ENCODE data around the gene PAX6. TPM values are rescaled to one million over a fixed set of nuclear protein-coding genes. Genes with fewer than 3 reads are reported as not detected.

The PAX6 gene
- total RNA-seq, 1 donor from 2014 or later = 0.10 TPM

GRCh38 chr11:31798057-31798553 is 13.0 kb downstream of the PAX6 start:
- DNase-seq = no peak

DNA sequence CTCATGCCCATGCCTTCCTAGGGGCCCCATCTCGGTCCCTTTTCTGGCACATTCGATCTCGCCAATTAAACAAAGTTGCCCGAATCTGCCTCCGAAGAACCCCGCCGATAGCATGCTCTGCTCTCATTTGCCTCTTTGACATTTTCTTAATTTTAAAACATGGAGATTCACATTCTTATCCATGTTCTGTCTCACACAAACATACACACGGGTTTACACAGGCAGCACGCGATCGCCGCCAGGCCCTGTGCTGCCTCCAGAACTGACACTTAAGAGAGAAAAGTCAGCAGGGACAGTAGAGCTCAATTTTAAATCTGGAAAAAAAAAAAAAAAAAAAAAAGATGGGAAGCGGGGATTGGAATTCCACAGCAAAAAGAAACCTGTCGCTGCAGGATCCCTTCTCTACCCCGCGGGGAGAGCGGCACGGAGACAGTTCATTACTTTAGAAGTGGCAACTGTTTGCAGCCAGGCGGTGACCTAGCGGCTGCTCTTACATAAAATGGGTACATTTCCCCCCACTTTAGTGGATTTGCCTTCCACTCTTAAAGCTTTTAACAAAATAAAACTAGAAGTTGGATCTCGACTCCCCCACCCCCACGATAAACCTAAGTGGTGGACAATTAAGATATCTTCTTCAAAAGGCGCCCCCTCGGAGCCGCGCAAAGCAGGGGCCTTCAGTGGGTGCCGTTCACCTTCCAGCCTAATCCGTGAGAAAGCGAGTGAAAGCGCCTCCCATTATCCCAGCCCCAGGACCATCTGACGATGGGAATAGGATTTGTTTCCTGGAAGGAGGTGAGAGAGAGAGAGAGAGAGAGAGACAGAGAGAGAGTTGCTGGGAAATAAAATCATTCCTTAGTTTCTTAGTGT is 13.7 kb downstream of the PAX6 start:
- no peak for DNase-seq

DNA sequence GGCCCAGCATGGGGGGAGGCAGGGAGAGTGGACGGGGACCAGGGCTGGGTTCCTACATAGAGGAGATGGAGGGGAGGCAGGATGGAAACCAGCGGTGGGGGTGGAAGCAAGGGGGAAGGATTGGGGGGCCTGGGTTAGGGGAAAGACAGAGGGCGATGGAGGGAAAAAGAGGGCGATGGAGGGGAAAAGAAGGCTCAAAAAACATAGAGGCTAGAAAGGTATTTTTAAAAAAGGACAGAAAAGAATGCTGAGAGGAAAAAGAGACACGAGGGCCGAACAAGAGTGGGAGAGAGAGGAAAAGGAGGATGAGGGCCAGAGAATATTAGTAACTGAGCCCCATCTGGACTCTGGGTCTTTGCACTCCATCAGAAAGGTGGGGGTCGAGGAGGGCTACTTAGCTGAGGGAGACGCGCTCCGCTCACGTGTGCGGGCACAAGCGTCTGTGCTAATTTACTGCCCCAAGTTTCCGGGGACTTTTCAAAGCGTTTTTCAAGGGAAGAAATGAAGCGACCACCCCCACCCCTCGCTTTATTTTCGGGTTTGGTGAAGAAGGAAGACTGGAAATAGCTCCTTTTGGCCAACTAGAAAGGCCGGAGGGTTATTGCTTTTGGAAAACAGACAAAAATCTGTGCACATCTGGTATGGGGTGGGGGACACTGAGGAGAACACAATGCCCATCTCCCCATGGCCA is 14.5 kb downstream of the PAX6 start:
- no peak for DNase-seq

GRCh38 chr11:31795706-31796498 is 15.2 kb downstream of the PAX6 start:
- DNase-seq = no peak

- no peak for DNase-seq
Measured at GRCh38 chr11:31794548-31794947, 16.6 kb downstream of the PAX6 start.

DNA sequence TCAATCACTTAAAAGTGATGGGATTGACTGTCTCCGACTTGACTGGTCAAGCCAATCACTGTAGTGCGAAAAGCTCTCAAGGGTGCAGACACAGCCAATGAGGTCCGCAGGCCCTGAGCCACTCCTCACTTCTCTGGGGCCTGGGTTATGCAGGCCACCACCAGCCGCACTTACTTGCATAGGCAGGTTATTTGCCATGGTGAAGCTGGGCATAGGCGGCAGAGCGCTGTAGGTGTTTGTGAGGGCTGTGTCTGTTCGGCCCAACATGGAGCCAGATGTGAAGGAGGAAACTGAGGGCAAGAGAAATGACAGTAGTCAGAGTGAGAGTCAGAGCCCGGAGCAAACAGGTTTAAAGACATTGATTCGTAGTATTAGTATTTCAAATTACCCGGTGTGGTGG is 17.9 kb downstream of the PAX6 start:
- DNase-seq = no peak

DNA sequence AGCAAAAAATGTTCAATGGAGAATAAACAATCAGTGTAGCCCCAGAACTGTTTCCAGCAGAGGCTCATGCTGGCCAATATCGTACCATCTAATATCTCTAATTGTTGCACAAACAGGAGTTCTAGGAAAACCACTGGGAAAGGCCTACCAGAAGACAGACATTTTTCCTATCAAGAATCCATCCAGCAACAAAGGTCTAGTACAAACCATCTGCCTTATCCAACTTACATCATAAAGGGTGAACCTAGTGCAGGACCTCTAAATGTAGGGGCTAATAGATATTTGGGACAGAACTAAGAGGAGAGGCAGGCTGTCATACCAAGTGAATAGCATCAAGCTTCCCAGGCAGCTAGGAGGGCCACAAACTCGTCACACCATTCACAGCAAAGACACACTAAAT is 18.7 kb downstream of the PAX6 start:
- no peak for DNase-seq

DNA sequence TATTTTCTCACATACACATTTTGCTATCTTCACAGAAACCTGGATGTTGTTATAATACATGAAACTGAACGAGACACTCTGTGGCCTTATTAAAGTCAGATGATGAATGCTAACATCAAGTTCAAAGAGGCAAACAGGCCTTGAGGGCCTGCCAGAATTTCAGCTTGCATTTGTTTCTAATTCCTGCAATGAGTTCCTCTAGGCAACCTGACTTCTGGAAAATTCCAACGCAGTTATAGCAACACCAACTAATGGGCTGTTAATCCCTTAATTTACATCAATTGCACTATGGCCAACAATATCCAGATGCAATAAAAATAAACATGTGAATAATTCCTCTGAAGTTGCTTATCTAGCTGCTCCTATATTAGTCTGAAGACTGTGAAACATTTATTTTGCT is 19.1 kb downstream of the PAX6 start:
- no peak for DNase-seq

DNA sequence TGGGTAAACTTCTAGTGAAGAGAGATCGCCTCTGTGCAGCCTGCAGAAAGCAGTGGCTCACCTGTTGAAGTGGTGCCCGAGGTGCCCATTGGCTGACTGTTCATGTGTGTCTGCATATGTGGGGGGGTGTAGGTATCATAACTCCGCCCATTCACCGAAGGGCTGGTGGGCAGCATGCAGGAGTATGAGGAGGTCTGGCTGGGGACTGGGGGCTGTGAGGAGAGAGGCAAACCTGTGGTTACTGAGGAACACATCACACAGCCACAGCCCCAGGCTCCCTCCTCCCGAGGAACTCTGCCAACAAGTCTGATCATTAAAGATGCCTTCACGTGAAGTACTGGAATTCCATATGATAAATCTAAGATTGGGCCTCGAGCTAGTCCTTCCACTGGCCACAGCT is 20.5 kb downstream of the PAX6 start:
- no peak for DNase-seq

GRCh38 chr11:31788085-31788484 is 23.0 kb downstream of the PAX6 start:
- DNase-seq = no peak

GRCh38 chr11:31786996-31787685 is 24.0 kb downstream of the PAX6 start:
- DNase-seq = no peak

DNA sequence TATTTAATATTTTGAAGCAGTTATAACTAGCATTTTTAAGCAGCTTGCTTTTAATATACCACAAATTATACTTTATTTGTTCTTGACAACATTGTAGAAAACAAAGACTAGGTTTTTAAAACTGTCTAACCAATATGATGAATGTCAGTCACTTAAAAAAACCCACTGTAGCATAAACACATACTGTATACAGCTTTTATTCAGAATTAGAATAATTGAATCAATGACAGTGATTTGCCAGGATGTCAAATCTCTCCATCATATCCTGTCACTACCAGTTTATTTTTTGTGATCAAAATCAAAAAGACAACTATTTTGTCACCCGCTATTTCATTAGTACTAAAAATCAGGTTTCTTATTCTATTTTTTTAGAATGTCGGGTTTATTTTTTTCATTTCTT is 26.5 kb downstream of the PAX6 start:
- DNase-seq = no peak

DNA sequence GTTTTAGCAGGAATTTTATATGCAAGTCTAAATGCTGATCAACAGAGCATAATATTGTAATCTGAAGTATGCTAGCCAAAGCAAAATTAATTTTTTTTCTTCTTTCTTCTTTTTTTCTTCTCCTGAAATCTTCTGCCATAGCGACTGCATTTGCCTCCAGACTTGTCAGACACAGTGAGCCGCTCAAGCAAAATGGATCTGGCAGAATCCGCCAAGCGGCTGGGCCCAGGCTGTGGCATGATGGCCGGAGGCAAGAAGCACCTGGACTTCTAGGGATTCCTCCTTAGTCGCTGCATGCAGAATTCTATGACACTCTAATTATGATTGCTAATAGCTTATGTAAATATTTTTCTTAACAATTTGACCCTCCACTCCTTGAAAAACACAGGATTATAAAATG is 27.9 kb downstream of the PAX6 start:
- no peak for DNase-seq

- no peak for DNase-seq
Measured at GRCh38 chr11:31782257-31782656, 28.9 kb downstream of the PAX6 start.

DNA sequence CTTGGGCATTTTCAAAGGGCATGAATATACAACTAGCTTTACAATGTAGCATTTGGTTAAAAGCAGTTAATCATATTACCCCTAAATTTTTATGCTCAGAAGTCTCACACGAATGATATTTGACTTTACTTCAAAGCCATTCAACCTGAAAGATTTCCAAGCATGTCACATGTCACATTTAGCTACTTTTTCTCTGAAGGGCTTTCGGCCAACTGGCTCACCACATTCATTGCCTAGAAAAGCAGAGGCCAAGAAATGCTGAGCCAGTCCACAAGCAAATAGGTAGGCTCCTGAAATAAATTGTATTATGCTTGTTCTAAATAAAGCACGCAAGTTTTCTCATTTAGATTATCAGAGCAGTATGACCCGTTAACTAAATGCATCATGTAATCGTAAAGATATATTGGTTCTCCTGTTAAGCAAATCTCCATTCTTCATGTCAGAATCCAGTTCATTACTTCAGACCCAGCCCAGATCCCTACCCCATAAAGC is 30.6 kb downstream of the PAX6 start:
- no peak for DNase-seq

DNA sequence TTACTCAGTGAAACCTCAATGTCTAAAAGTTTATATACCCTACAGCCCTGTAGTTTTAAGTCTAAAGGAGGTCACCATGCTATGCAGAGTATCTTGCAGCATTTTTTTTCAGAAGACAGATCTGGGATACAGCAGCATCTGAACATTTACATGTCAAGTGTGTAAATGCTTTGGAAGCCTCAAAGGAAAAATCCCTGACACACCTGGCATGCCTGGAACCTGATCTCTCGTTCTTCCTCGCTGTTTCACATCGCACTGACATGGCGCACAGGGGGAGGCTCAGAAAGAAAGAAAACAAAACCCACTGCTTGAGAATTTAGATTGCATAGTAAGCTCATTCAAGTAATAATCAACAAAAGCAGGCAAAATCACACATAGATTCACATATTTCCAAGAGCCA is 31.0 kb downstream of the PAX6 start:
- DNase-seq = no peak

GRCh38 chr11:31779374-31779791 is 31.7 kb downstream of the PAX6 start:
- DNase-seq = peak; percentile 8

GRCh38 chr11:31772412-31772811 is 38.7 kb downstream of the PAX6 start:
- no peak for DNase-seq

DNA sequence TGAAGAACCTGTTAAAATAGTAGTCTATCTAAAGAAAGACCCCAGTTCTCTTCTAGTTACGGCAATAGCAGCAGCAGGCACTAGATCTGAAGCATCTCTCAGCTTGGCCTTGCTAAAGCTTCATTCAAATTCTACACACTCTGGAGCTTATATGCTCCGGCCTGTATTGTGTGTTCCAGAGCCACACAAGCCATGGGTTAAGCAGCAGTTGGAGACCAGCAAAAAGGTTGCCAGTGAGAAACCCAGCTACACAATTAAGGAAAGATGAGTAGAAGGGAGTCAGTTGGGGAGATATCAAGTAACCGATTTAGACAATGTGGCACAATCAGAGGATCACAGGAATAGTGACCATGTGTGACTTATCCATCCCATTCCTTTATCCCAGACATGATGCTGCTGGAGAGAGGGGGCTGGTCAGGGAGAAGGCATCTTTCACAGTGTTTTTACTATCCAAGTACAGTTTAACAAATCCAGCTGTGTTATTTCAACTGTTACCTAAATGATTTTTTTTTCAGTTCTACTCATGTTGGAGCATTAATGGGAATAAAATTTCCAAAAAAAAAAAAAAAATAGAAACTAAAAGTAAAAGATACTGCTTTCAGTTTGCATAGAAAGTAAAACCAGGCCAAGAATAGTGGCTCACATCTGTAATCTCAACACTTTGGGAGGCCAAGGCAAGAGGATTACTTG is 41.0 kb downstream of the PAX6 start:
- no peak for DNase-seq

DNA sequence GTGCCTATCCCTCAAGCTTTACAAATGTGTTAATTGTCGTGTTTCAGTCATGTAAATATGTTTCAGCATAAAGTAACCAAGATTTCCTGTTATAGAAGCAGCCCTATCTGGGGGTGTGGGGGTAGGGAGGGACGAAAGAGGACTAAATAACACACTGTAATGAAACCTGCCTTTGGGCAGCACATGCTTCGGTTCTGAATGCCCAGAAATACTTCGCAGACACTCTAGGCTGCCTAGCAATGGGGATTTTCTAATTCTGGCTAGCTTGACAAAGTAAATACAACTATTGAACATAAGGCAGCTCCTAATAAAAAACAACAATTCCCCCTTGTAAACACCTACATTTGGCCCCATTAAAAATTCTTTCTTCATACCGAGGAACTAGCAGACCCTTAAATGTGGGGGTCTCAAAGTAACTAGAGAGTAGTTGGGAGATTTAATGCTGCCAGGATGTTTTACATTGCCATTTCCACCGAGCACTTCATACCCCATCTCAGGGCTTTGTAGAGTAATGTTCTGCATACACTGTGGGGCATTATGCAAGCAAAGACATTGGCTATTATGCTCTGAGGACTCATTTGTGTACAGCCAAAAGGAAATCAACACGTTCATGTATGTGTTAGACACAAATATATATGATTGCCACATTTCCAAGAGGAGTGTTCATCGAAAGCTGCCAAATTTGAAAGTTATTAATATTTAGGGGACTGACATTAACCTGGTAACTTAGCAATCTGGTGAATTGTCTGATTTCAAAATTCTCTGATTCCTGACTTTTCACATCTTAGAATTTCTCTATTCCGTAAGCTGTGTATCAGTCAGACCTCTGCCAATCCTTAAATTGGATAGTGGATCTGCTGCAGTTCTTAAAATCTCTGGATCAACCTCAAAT is 42.1 kb downstream of the PAX6 start:
- DNase-seq = no peak
